Activated naive CD8-positive, alpha-beta T cell treated with anti-CD3 and anti-CD28 coated beads for 36 hours (primary cell): Measurements from ENCODE around the gene MGP. TPM values are rescaled to one million over a fixed set of nuclear protein-coding genes. Genes with fewer than 3 reads are reported as not detected.

ENCODE experiments used
- DNase-seq: peaks from one replicate; pipeline ENCODE4 v3.0.0; 2021
- H3K27ac Mint-ChIP-seq: one replicate; pipeline ENCODE4 v1.8.0; 2022; ENCODE audit warnings: mild to moderate bottlenecking, moderate library complexity, mixed read lengths
- H3K27me3 Mint-ChIP-seq: one replicate; pipeline ENCODE4 v1.8.0; 2022; ENCODE audit warnings: mild to moderate bottlenecking, mixed read lengths
- H3K36me3 Mint-ChIP-seq: one replicate; pipeline ENCODE4 v1.8.0; 2021; ENCODE audit warnings: mild to moderate bottlenecking, mixed read lengths
- H3K4me1 Mint-ChIP-seq: one replicate; pipeline ENCODE4 v1.8.0; 2021; ENCODE audit warnings: mixed read lengths
- H3K4me3 Mint-ChIP-seq: one replicate; pipeline ENCODE4 v1.8.0; 2022; ENCODE audit warnings: mild to moderate bottlenecking, moderate library complexity, mixed read lengths
- H3K9me3 Mint-ChIP-seq: one replicate; pipeline ENCODE4 v1.8.0; 2022; ENCODE audit warnings: mixed read lengths
- total RNA-seq, 2 experiments: library from RNA; stranded (reverse); gene quantifications; one replicate each; pipeline ENCODE4 v1.2.3, GENCODE V29; 2021

The MGP gene
- not detected for total RNA-seq

GRCh38 chr12:14885718-14886221 lies at the start of gene MGP:
Gene MGP, minus strand, starts transcription at chr12:14885854. Its CDS starts 63 bp downstream, at chr12:14885791.
- Mint-ChIP-seq H3K27me3 (peaks cover 18% of the 10 kb centered on the region), H3K9me3 (peaks cover 3% of the 10 kb centered on the region), H3K27ac (peak within 1 kb of the TSS; percentile 52), H3K4me3 (no peak within 1 kb of the TSS), H3K36me3 (peaks cover 2% of the 10 kb centered on the region), H3K4me1 (peaks cover 30% of the 10 kb centered on the region)
- no peak for DNase-seq

GRCh38 chr12:14935031-14935430 lies 49.4 kb upstream of the MGP start:
- Mint-ChIP-seq H3K4me3 (no peak overlapping the region), H3K27ac (no peak overlapping the region), H3K27me3 (no peaks in the 10 kb centered on the region), H3K9me3 (peaks cover 3% of the 10 kb centered on the region), H3K4me1 (peaks cover 38% of the 10 kb centered on the region), H3K36me3 (peaks cover 53% of the 10 kb centered on the region)
- no peak for DNase-seq

DNA sequence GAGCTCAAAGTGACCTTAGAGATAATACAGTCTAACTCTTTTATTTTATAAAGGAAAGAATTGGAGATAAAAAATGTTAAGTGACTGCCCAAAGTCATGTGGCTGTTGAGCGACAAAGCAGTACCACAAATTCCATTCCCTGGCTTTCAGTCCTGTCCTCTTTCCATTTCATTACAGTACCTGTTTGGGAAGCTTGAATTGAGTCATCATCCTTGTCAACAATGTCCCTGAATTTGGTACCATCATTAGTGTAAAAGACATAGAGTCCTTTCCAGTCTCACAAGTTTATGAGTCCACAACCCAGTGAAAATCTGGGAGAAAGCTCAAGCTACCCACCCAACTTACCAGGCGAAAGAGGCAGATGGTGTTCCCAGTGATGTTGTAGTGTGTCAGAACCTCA lies 48.9 kb upstream of the MGP start:
- Mint-ChIP-seq H3K9me3 (peaks cover 1% of the 10 kb centered on the region), H3K27me3 (no peaks in the 10 kb centered on the region), H3K4me3 (no peak overlapping the region), H3K27ac (no peak overlapping the region), H3K4me1 (peaks cover 33% of the 10 kb centered on the region), H3K36me3 (peaks cover 48% of the 10 kb centered on the region)
- no peak for DNase-seq

GRCh38 chr12:14931791-14932560 lies 46.3 kb upstream of the MGP start:
- Mint-ChIP-seq H3K9me3 (no peaks in the 10 kb centered on the region), H3K36me3 (peaks cover 25% of the 10 kb centered on the region), H3K27me3 (no peaks in the 10 kb centered on the region), H3K4me3 (no peak overlapping the region), H3K27ac (no peak overlapping the region), H3K4me1 (peaks cover 17% of the 10 kb centered on the region)
- DNase-seq: no peak

- Mint-ChIP-seq H3K27ac (no peak overlapping the region), H3K27me3 (no peaks in the 10 kb centered on the region), H3K36me3 (peaks cover 20% of the 10 kb centered on the region), H3K9me3 (no peaks in the 10 kb centered on the region), H3K4me3 (no peak overlapping the region), H3K4me1 (peaks cover 12% of the 10 kb centered on the region)
- no peak for DNase-seq
Measured at GRCh38 chr12:14931359-14931758, 45.7 kb upstream of the MGP start.

GRCh38 chr12:14930299-14930698 lies 44.6 kb upstream of the MGP start:
- Mint-ChIP-seq H3K27me3 (no peaks in the 10 kb centered on the region), H3K9me3 (no peaks in the 10 kb centered on the region), H3K36me3 (peaks cover 16% of the 10 kb centered on the region), H3K27ac (no peak overlapping the region), H3K4me1 (peaks cover 10% of the 10 kb centered on the region), H3K4me3 (no peak overlapping the region)
- no peak for DNase-seq

- DNase-seq: no peak
- Mint-ChIP-seq H3K36me3 (peaks cover 11% of the 10 kb centered on the region), H3K27me3 (no peaks in the 10 kb centered on the region), H3K27ac (no peak overlapping the region), H3K4me3 (no peak overlapping the region), H3K4me1 (peaks cover 4% of the 10 kb centered on the region), H3K9me3 (no peaks in the 10 kb centered on the region)
Measured at GRCh38 chr12:14928931-14929330, 43.3 kb upstream of the MGP start.

DNA sequence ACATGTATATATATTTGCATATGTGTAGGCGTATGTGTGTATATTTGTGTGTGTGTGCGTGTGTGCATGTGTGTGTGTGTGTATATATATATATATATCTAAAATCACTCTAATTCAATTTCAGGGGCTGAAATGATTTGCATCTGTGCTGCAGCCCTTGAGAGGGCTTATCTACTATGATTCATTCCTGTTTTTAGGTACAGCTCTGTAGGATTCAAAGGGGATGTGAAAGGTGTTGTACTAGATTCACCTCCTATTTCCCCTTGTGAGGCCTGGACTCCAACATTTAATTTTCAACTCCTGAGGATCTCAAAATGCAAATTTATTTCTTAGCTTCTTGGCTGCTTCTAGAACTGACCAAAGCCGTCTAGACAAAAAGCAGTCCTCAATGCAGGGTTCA lies 41.6 kb upstream of the MGP start:
- H3K36me3 Mint-ChIP-seq: peaks cover 2% of the 10 kb centered on the region

DNA sequence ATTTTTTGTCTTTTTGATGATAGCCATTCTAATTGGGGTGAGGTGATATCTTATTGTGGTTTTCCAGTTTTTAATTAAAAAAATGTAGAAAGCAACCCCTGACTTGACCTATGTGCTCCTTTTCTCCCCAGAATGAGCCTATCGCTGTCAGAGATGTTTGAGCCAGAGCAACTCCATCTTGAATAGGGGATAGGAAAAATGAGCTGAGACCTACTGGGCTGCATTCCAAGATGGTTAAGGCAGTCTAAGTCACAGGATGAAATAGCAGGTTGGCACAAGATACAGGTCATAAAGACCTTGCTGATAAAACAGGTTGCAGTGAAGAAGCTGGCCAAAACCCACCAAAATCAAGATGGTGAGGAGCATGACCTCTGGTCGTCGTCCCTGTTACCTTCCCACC lies 38.9 kb upstream of the MGP start:
- Mint-ChIP-seq H3K4me3 (no peak overlapping the region), H3K4me1 (peaks cover 17% of the 10 kb centered on the region), H3K27me3 (no peaks in the 10 kb centered on the region), H3K9me3 (no peaks in the 10 kb centered on the region), H3K27ac (no peak overlapping the region), H3K36me3 (peaks cover 16% of the 10 kb centered on the region)
- no peak for DNase-seq

More for the DNA sequence above, 41.6 kb upstream of the MGP start:
- no peaks in the 10 kb centered on the region for H3K9me3 Mint-ChIP-seq
- DNase-seq: no peak
- H3K4me3 Mint-ChIP-seq: no peak overlapping the region
- H3K4me1 Mint-ChIP-seq: no peaks in the 10 kb centered on the region
- no peaks in the 10 kb centered on the region for H3K27me3 Mint-ChIP-seq
- no peak overlapping the region for H3K27ac Mint-ChIP-seq

DNA sequence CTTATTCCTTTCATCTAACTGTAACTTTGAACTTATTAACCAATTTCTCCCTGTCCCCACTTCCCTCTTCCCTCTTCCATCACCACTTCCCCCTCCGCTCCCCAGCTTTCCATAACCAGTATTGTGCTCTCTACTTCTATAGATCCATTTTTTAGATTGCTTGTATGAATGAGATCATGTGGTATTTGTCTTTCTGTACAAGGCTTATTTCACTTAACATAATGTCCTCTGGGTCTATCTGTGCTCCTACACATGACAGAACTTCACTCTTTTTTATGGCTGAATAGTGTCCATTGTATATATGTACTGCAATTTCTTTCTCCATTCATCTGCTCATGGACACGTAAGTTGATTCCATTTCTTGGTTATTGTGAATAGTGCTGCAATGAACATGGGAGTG lies 38.3 kb upstream of the MGP start:
- Mint-ChIP-seq H3K36me3 (peaks cover 16% of the 10 kb centered on the region), H3K9me3 (no peaks in the 10 kb centered on the region), H3K27ac (no peak overlapping the region), H3K4me1 (peaks cover 17% of the 10 kb centered on the region), H3K27me3 (no peaks in the 10 kb centered on the region), H3K4me3 (no peak overlapping the region)
- no peak for DNase-seq

GRCh38 chr12:14921218-14921617 lies 35.6 kb upstream of the MGP start:
- Mint-ChIP-seq H3K4me3 (no peak overlapping the region), H3K36me3 (peaks cover 36% of the 10 kb centered on the region), H3K4me1 (peaks cover 17% of the 10 kb centered on the region), H3K27me3 (no peaks in the 10 kb centered on the region), H3K27ac (peak overlapping the region; percentile 69), H3K9me3 (no peaks in the 10 kb centered on the region)
- DNase-seq: no peak

DNA sequence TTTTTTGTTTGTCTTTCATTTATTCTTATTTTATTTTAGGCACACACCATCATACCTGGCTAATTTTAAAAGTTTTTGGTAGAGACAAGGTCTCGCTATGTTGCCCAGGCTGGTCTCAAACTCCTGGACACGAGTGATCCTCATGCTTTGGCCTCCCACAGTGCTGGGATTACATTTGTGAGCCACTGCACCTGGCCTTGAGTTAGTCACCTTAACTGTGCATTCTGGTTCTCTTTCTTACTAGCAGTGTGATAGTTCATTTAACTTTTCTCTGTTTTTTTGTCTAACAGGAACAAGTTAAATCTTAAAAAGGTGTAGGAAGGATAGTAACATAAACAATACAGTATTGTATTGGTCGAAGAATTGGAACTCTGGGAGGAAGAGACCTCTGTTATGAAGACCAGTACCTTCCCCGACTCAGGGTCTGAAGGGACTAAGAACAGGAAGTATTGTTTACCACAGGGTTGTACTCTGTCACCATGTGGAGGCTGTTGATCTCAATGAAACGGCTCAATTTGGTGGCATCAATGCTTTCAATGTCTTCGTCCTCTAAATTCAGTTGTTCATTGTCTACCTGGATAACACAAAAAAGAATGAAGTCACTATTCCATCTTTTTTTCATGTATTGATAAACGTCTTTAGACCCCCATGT lies 34.9 kb upstream of the MGP start:
- Mint-ChIP-seq H3K36me3 (peaks cover 38% of the 10 kb centered on the region), H3K4me3 (no peak overlapping the region), H3K9me3 (no peaks in the 10 kb centered on the region)

DNA sequence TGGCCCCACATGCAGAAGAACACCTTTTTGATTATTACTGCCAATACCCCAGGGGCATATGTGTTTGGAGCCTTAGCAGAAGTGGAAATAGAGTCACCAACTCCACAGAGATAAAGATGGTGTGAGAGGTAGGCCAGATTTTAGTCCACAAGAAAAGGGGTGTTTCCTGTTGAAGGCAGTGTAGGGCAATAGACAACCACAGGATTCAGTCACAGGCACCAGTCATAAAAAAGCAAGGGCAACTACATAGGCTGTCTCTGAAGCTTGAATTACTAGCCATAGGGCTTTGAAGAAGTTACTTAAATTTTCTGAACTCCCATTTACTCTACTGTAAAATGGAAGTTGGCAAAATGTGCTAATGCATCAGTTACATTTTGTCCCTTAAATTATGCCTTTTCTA lies 33.8 kb upstream of the MGP start:
- no peak overlapping the region for H3K4me3 Mint-ChIP-seq
- peaks cover 44% of the 10 kb centered on the region for H3K36me3 Mint-ChIP-seq
- no peak for DNase-seq
- no peaks in the 10 kb centered on the region for H3K27me3 Mint-ChIP-seq
- H3K4me1 Mint-ChIP-seq: peaks cover 20% of the 10 kb centered on the region
- no peaks in the 10 kb centered on the region for H3K9me3 Mint-ChIP-seq
- H3K27ac Mint-ChIP-seq: no peak overlapping the region

More for the DNA sequence above, 34.9 kb upstream of the MGP start:
- H3K27me3 Mint-ChIP-seq: no peaks in the 10 kb centered on the region
- no peak for DNase-seq
- peak overlapping the region; percentile 69 for H3K27ac Mint-ChIP-seq
- H3K4me1 Mint-ChIP-seq: peaks cover 17% of the 10 kb centered on the region

DNA sequence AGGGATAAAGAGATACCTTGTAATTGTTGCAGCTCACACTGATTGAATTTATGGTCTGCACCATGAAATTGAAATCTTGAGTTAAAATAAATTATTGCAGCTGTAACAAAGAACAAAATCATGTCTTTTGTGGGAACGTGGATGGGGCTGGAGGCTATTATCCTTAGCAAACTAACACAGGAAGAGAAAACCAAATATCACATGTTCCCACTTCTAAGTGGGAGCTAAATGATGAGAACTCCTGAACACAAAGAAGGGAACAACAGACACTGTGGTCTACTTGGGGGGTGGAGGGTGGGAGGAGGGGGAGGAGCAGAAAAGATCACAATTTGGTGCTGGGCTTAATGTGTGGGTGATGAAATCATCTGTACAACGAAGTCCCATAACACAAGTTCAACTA lies 30.1 kb upstream of the MGP start:
- H3K27ac Mint-ChIP-seq: no peak overlapping the region
- no peak for DNase-seq
- no peak overlapping the region for H3K4me3 Mint-ChIP-seq
- peaks cover 52% of the 10 kb centered on the region for H3K36me3 Mint-ChIP-seq
- H3K4me1 Mint-ChIP-seq: peaks cover 24% of the 10 kb centered on the region
- no peaks in the 10 kb centered on the region for H3K27me3 Mint-ChIP-seq
- H3K9me3 Mint-ChIP-seq: no peaks in the 10 kb centered on the region

GRCh38 chr12:14913381-14913781 lies 27.7 kb upstream of the MGP start:
- Mint-ChIP-seq H3K4me3 (no peak overlapping the region), H3K9me3 (no peaks in the 10 kb centered on the region), H3K27ac (peak overlapping the region; percentile 55), H3K4me1 (peaks cover 31% of the 10 kb centered on the region), H3K36me3 (peaks cover 43% of the 10 kb centered on the region), H3K27me3 (no peaks in the 10 kb centered on the region)
- DNase-seq: no peak

- Mint-ChIP-seq H3K27me3 (no peaks in the 10 kb centered on the region), H3K4me3 (no peak overlapping the region), H3K9me3 (peaks cover under 1% of the 10 kb centered on the region), H3K36me3 (peaks cover 41% of the 10 kb centered on the region), H3K27ac (peak overlapping the region; percentile 86), H3K4me1 (peaks cover 40% of the 10 kb centered on the region)
- no peak for DNase-seq
Measured at GRCh38 chr12:14911131-14911530, 25.5 kb upstream of the MGP start.
